Loucy (cell line): ENCODE results near the gene NSFL1C.

Source experiments
- H2AFZ ChIP-seq: fragments of 200-600 bp; sonication (generic); 2 replicates; pipeline ENCODE4 v1.6.0; 2016; ENCODE audit warnings: antibody characterized with exemption, mild to moderate bottlenecking, low read length, moderate library complexity
- H3F3A ChIP-seq: fragments of 200-600 bp; 2 replicates; pipeline ENCODE4 v1.6.0; 2016; ENCODE audit warnings: antibody characterized with exemption, low read depth, mild to moderate bottlenecking
- H3K27me3 ChIP-seq: fragments of 200-600 bp; sonication (generic); 2 replicates; pipeline ENCODE4 v1.6.1; 2014; ENCODE audit warnings: low read length, mild to moderate bottlenecking; ENCODE audit not compliant: insufficient read depth, poor library complexity, severe bottlenecking
- H3K36me3 ChIP-seq: fragments of 200-600 bp; sonication (generic); 2 replicates; pipeline ENCODE4 v1.6.1; 2016; ENCODE audit warnings: low read length; ENCODE audit not compliant: insufficient read depth
- H3K4me1 ChIP-seq: fragments of 200-600 bp; sonication (generic); 2 replicates; pipeline ENCODE4 v1.5.1; 2014; ENCODE audit warnings: low read length, mild to moderate bottlenecking; ENCODE audit not compliant: insufficient read depth, poor library complexity, severe bottlenecking
- H3K4me2 ChIP-seq: fragments of 200-600 bp; sonication (generic); 2 replicates; pipeline ENCODE4 v1.6.0; 2014; ENCODE audit warnings: antibody characterized with exemption, low read length, low read depth, mild to moderate bottlenecking; ENCODE audit not compliant: poor library complexity, severe bottlenecking
- H3K4me3 ChIP-seq: fragments of 200-600 bp; sonication (generic); 2 replicates; pipeline ENCODE4 v1.5.1; 2014; ENCODE audit warnings: low read length, mild to moderate bottlenecking, mixed read lengths; ENCODE audit not compliant: poor library complexity, severe bottlenecking
- H3K79me2 ChIP-seq: fragments of 200-600 bp; sonication (generic); 2 replicates; pipeline ENCODE4 v1.6.1; 2014; ENCODE audit warnings: low read length; ENCODE audit not compliant: insufficient read depth
- H3K9ac ChIP-seq: fragments of 200-600 bp; sonication (generic); 2 replicates; pipeline ENCODE4 v1.6.0; 2014; ENCODE audit warnings: mild to moderate bottlenecking, low read depth, low read length, moderate library complexity; ENCODE audit not compliant: poor library complexity, severe bottlenecking
- H3K9me2 ChIP-seq: fragments of 200-600 bp; sonication (generic); replicated peaks from 2 replicates; pipeline ENCODE4 v1.6.1; 2016; ENCODE audit warnings: low read depth, low read length, mixed read lengths
- H3K9me3 ChIP-seq: fragments of 200-600 bp; sonication (generic); 2 replicates; pipeline ENCODE4 v1.6.1; 2014; ENCODE audit warnings: mild to moderate bottlenecking, antibody characterized with exemption, low read length, low read depth; ENCODE audit not compliant: insufficient read depth
- H4K20me1 ChIP-seq: fragments of 200-600 bp; sonication (generic); 2 replicates; pipeline ENCODE4 v1.6.0; 2014; ENCODE audit warnings: antibody characterized with exemption, low read length, mild to moderate bottlenecking; ENCODE audit not compliant: insufficient read depth, poor library complexity, severe bottlenecking
- EZH2phosphoT487 ChIP-seq: fragments of 200-600 bp; IDR thresholded peaks from 2 replicates; pipeline ENCODE4 v1.6.1; 2018; ENCODE audit warnings: antibody characterized with exemption, mild to moderate bottlenecking, moderate library complexity, borderline replicate concordance
- TF ChIP-seq, protein P1 (sequence below): fragments of 200-600 bp; sonication (generic); conservative IDR thresholded peaks from 2 replicates; pipeline ENCODE4 v1.5.1; 2014; ENCODE audit warnings: mild to moderate bottlenecking, antibody characterized with exemption, low read length

NSFL1C gene

DNA sequence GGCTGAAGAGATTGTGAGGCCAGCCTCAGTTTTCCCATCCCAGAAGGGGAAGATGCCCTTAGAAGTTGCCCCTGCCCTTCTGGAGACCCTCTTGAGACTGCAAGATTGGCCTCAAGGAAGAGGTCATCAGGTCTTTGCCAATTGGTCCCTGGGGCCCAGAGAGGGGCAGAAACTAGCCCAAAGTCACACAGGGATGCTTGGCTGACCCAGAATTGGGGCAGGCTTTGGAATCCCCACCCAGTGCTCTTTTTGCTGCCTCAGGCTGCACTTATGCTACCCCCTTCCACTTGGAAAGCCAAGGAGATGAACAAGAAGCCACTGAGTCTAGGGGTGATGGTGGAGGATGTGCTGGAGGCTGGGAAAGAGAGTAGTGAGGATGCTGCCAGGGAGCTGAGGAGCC lies 48.9 kb downstream of the NSFL1C start:
- Histone ChIP-seq H3F3A (no peaks in the 10 kb centered on the region), H3K4me2 (no peak overlapping the region)
- TF ChIP-seq EZH2phosphoT487: no peak
- TF ChIP-seq, protein P1, sequence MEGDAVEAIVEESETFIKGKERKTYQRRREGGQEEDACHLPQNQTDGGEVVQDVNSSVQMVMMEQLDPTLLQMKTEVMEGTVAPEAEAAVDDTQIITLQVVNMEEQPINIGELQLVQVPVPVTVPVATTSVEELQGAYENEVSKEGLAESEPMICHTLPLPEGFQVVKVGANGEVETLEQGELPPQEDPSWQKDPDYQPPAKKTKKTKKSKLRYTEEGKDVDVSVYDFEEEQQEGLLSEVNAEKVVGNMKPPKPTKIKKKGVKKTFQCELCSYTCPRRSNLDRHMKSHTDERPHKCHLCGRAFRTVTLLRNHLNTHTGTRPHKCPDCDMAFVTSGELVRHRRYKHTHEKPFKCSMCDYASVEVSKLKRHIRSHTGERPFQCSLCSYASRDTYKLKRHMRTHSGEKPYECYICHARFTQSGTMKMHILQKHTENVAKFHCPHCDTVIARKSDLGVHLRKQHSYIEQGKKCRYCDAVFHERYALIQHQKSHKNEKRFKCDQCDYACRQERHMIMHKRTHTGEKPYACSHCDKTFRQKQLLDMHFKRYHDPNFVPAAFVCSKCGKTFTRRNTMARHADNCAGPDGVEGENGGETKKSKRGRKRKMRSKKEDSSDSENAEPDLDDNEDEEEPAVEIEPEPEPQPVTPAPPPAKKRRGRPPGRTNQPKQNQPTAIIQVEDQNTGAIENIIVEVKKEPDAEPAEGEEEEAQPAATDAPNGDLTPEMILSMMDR: no peak

DNA sequence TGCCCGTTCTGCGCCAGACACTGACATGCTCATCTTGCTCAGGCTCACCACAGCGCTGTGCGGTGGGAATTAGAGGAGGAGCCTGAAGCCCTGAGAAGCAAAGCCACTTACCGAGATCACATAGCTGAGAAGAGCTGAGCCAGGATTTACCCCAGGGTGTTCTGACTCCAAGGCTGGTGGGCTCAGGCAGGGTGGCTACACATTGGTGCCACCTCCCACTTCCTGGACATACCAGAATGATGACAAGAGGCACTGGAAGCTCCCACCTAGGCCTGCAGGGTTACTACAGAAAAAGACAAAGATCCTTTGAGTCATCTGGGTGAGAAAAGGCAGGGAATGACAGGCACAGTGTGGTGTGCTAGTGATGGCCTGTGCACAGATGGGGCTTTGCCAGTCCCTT lies 49.4 kb downstream of the NSFL1C start:
- Histone ChIP-seq H3K4me3 (no peak overlapping the region), H3K9ac (no peak overlapping the region), H2AFZ (no peak overlapping the region), H3F3A (no peaks in the 10 kb centered on the region), H4K20me1 (no peaks in the 10 kb centered on the region), H3K4me1 (no peaks in the 10 kb centered on the region), H3K36me3 (no peaks in the 10 kb centered on the region), H3K79me2 (no peaks in the 10 kb centered on the region), H3K27me3 (peaks cover under 1% of the 10 kb centered on the region), H3K9me2 (no peaks in the 10 kb centered on the region), H3K9me3 (no peaks in the 10 kb centered on the region), H3K4me2 (no peak overlapping the region)
- TF ChIP-seq, protein P1: no peak
- TF ChIP-seq EZH2phosphoT487: no peak

More for the DNA sequence above, 48.9 kb downstream of the NSFL1C start:
- Histone ChIP-seq H3K9me3 (no peaks in the 10 kb centered on the region), H3K9ac (no peak overlapping the region), H3K4me3 (no peak overlapping the region), H3K36me3 (no peaks in the 10 kb centered on the region), H3K4me1 (no peaks in the 10 kb centered on the region), H2AFZ (no peak overlapping the region), H3K9me2 (no peaks in the 10 kb centered on the region), H4K20me1 (no peaks in the 10 kb centered on the region), H3K27me3 (no peaks in the 10 kb centered on the region), H3K79me2 (no peaks in the 10 kb centered on the region)

DNA sequence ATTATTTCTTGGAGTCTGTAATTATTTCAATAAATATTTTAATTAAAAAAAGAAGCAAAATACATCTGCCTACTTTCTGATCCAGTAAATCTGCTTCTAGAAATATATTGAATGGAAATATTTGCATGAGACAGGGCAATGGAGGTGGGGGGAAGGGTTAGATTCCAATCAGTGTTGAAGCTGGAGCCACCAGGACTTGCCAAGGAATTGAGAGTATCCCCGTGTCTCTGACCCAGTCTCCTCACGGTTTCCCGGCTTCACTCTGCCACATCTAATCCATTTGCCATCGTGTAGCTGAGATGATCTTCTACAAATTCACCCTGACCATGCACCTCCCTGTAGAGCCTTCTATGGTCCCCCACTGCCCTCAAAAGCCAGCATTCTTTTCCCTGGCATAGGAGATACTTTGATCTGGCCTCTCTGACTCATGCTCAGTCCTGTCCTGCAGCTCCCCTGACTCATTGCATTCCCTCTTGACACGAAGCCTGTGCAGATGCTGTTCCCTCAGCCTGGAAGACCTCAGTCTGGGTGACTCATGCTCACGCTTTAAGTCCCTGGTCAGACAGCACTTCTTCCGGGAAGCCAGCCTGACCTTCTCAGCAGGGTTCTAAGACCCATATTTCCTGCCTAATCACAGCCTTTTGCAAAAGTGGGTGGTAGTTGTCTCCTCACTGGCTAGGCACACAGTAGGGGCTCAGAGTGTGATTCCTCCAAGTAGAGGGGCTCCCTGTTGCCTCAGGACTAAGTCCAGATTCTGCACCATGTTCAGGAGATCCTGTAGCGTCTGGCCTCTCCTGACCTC lies 50.8 kb downstream of the NSFL1C start:
- no peak overlapping the region for H3K4me3 ChIP-seq
- no peaks in the 10 kb centered on the region for H3K9me3 ChIP-seq
- TF ChIP-seq, protein P1: no peak
- no peak for TF ChIP-seq EZH2phosphoT487
- peaks cover 7% of the 10 kb centered on the region for H3K27me3 ChIP-seq
- no peaks in the 10 kb centered on the region for H3K4me1 ChIP-seq
- H2AFZ ChIP-seq: no peak overlapping the region
- no peaks in the 10 kb centered on the region for H3F3A ChIP-seq
- no peaks in the 10 kb centered on the region for H3K36me3 ChIP-seq
- no peaks in the 10 kb centered on the region for H3K79me2 ChIP-seq
- H3K9me2 ChIP-seq: no peaks in the 10 kb centered on the region
- H3K9ac ChIP-seq: no peak overlapping the region
- no peak overlapping the region for H3K4me2 ChIP-seq
- no peaks in the 10 kb centered on the region for H4K20me1 ChIP-seq
